WTC11 (cell line): Measurements from ENCODE around the gene FKBP7. TPM values are rescaled to one million over a fixed set of nuclear protein-coding genes. Genes with fewer than 3 reads are reported as not detected.
A peak's percentile ranks its signal among the peaks of the same experiment; 100 is the strongest.

ENCODE experiments used
- ATAC-seq: fragments of 200-7000 bp; cut with Tn5 transposase; 2 replicates; pipeline ENCODE4 v1.10.0; 2021; ENCODE audit warnings: mild to moderate bottlenecking, moderate library complexity
- CTCF ChIA-PET: fragments of 300-600 bp; sonication (Branson Sonifier 250); formaldehyde crosslinking; loops from one replicate; lab custom pipeline; 2021; ENCODE audit warnings: antibody characterized with exemption; lab: Charles Lee
- POLR2A ChIA-PET: fragments of 350-600 bp; sonication (Branson Sonifier 250); formaldehyde crosslinking; loops from one replicate; lab custom pipeline; 2021; ENCODE audit warnings: antibody characterized with exemption; lab: Charles Lee
- DNase-seq: peaks from one replicate; pipeline ENCODE4 v3.0.0; 2021; ENCODE audit warnings: low spot score
- H3K27ac Mint-ChIP-seq: 2 replicates; pipeline ENCODE4 v1.8.0; 2021; ENCODE audit warnings: mixed read lengths
- H3K27me3 Mint-ChIP-seq: 2 replicates; pipeline ENCODE4 v1.8.0; 2021; ENCODE audit warnings: low read depth, mild to moderate bottlenecking, moderate library complexity, mixed read lengths
- H3K36me3 Mint-ChIP-seq: 2 replicates; pipeline ENCODE4 v1.8.0; 2021; ENCODE audit warnings: mixed read lengths
- H3K4me1 Mint-ChIP-seq: 2 replicates; pipeline ENCODE4 v1.8.0; 2022; ENCODE audit warnings: mixed read lengths
- H3K4me3 Mint-ChIP-seq: 2 replicates; pipeline ENCODE4 v1.8.0; 2021; ENCODE audit warnings: mild to moderate bottlenecking, moderate library complexity, mixed read lengths
- H3K9me3 Mint-ChIP-seq: 2 replicates; pipeline ENCODE4 v1.8.0; 2021; ENCODE audit warnings: mixed read lengths
- AFF4 ChIP-seq: sonication (generic); formaldehyde crosslinking; IDR thresholded peaks from 2 replicates; pipeline ENCODE4 v1.8.1; 2023; ENCODE audit warnings: mild to moderate bottlenecking, missing genetic modification reagents, borderline replicate concordance
- AR ChIP-seq: fragments of 250-450 bp; sonication (Bioruptor Pico); IDR thresholded peaks from 2 replicates; pipeline ENCODE4 v1.9.0; 2021; ENCODE audit warnings: mild to moderate bottlenecking
- CREM ChIP-seq: sonication (generic); formaldehyde crosslinking; IDR thresholded peaks from 2 replicates; pipeline ENCODE4 v1.8.1; 2022; ENCODE audit warnings: mild to moderate bottlenecking, missing genetic modification reagents, moderate library complexity
- HMGA2 ChIP-seq: fragments of 250-450 bp; sonication (Bioruptor Pico); IDR thresholded peaks from 2 replicates; pipeline ENCODE4 v1.4.0; 2021; ENCODE audit warnings: mild to moderate bottlenecking, moderate library complexity
- IRF2 ChIP-seq: sonication (generic); formaldehyde crosslinking; IDR thresholded peaks from 2 replicates; pipeline ENCODE4 v1.8.0; 2022; ENCODE audit warnings: low read depth, missing genetic modification reagents, borderline replicate concordance
- NFYB ChIP-seq: sonication (generic); formaldehyde crosslinking; conservative IDR thresholded peaks from 2 replicates; pipeline ENCODE4 v1.8.0; 2022; ENCODE audit warnings: low read depth, missing genetic modification reagents
- SOX15 ChIP-seq: fragments of 250-450 bp; sonication (Bioruptor Pico); IDR thresholded peaks from 2 replicates; pipeline ENCODE4 v1.9.0; 2021; ENCODE audit warnings: mild to moderate bottlenecking
- SP1 ChIP-seq: sonication (generic); formaldehyde crosslinking; conservative IDR thresholded peaks from 2 replicates; pipeline ENCODE4 v1.8.1; 2022; ENCODE audit warnings: missing genetic modification reagents
- STAT6 ChIP-seq: sonication (generic); formaldehyde crosslinking; conservative IDR thresholded peaks from 2 replicates; pipeline ENCODE4 v1.8.1; 2023; ENCODE audit warnings: mild to moderate bottlenecking, low read depth, missing genetic modification reagents, moderate library complexity
- TEAD4 ChIP-seq: sonication (generic); formaldehyde crosslinking; IDR thresholded peaks from 2 replicates; pipeline ENCODE4 v1.8.0; 2022; ENCODE audit warnings: mild to moderate bottlenecking, missing genetic modification reagents
- ZNF232 ChIP-seq: sonication (generic); formaldehyde crosslinking; IDR thresholded peaks from 2 replicates; pipeline ENCODE4 v1.8.0; 2022; ENCODE audit warnings: mild to moderate bottlenecking, missing genetic modification reagents
- ZNF396 ChIP-seq: fragments of 250-450 bp; sonication (Bioruptor Pico); IDR thresholded peaks from 2 replicates; pipeline ENCODE4 v1.8.0; 2021; ENCODE audit warnings: mild to moderate bottlenecking, moderate library complexity, borderline replicate concordance
- ZNF416 ChIP-seq: fragments of 250-450 bp; sonication (Bioruptor Pico); IDR thresholded peaks from 2 replicates; pipeline ENCODE4 v1.9.0; 2021; ENCODE audit warnings: mild to moderate bottlenecking, inconsistent platforms
- ZNF671 ChIP-seq: fragments of 250-450 bp; sonication (Bioruptor Pico); IDR thresholded peaks from 2 replicates; pipeline ENCODE4 v1.8.0; 2021; ENCODE audit warnings: mild to moderate bottlenecking
- total RNA-seq: library from RNA; stranded (reverse); gene quantifications from 3 replicates; pipeline ENCODE4 v1.2.3, GENCODE V29; 2021
- TF ChIP-seq, protein P1 (sequence below): sonication (generic); formaldehyde crosslinking; conservative IDR thresholded peaks from 2 replicates; pipeline ENCODE4 v1.8.1; 2022; ENCODE audit warnings: mild to moderate bottlenecking, missing genetic modification reagents
- TF ChIP-seq, protein P2 (sequence below): fragments of 200-600 bp; IDR thresholded peaks from 2 replicates; pipeline ENCODE4 v1.8.0; 2022; ENCODE audit warnings: antibody characterized with exemption
- TF ChIP-seq, protein P3 (sequence below): fragments of 250-450 bp; sonication (Bioruptor Pico); IDR thresholded peaks from 2 replicates; pipeline ENCODE4 v1.9.0; 2021; ENCODE audit warnings: mild to moderate bottlenecking
- TF ChIP-seq, protein P4 (sequence below): sonication (generic); formaldehyde crosslinking; IDR thresholded peaks from 2 replicates; pipeline ENCODE4 v1.8.1; 2022; ENCODE audit warnings: mild to moderate bottlenecking, moderate library complexity, missing genetic modification reagents

FKBP7 gene
- total RNA-seq, 1 experiment from 2014 or later = 3.2 TPM

- ChIA-PET POLR2A (no interaction called here), CTCF (no interaction called here)
- Mint-ChIP-seq H3K36me3 (peaks cover 17% of the 10 kb centered on the region), H3K4me1 (peaks cover 20% of the 10 kb centered on the region)
- no peak for TF ChIP-seq NFYB (CRISPR knock-in tag)
- TF ChIP-seq AR (CRISPR knock-in tag) = no peak
- TF ChIP-seq IRF2 (CRISPR knock-in tag) = no peak
- TF ChIP-seq ZNF396 (CRISPR knock-in tag) = no peak
- no peak for TF ChIP-seq AFF4 (CRISPR knock-in tag)
- TF ChIP-seq, protein P1, sequence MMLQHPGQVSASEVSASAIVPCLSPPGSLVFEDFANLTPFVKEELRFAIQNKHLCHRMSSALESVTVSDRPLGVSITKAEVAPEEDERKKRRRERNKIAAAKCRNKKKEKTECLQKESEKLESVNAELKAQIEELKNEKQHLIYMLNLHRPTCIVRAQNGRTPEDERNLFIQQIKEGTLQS = no peak
- TF ChIP-seq ZNF416 (CRISPR knock-in tag) = no peak
- TF ChIP-seq ZNF232 (CRISPR knock-in tag) = no peak
- no peak for TF ChIP-seq SOX15 (CRISPR knock-in tag)
- TF ChIP-seq SP1 (CRISPR knock-in tag) = no peak
- TF ChIP-seq, protein P2, sequence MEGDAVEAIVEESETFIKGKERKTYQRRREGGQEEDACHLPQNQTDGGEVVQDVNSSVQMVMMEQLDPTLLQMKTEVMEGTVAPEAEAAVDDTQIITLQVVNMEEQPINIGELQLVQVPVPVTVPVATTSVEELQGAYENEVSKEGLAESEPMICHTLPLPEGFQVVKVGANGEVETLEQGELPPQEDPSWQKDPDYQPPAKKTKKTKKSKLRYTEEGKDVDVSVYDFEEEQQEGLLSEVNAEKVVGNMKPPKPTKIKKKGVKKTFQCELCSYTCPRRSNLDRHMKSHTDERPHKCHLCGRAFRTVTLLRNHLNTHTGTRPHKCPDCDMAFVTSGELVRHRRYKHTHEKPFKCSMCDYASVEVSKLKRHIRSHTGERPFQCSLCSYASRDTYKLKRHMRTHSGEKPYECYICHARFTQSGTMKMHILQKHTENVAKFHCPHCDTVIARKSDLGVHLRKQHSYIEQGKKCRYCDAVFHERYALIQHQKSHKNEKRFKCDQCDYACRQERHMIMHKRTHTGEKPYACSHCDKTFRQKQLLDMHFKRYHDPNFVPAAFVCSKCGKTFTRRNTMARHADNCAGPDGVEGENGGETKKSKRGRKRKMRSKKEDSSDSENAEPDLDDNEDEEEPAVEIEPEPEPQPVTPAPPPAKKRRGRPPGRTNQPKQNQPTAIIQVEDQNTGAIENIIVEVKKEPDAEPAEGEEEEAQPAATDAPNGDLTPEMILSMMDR = no peak
- TF ChIP-seq HMGA2 (CRISPR knock-in tag) = no peak
- TF ChIP-seq, all 79 proteins: peak for 0
- no peaks in the 10 kb centered on the region for H3K27me3 Mint-ChIP-seq
- H3K27ac Mint-ChIP-seq = no peak overlapping the region; the same call in 1 of the 2 replicates
- ATAC-seq (no peak), DNase-seq (no peak)
- no peak overlapping the region; the same call in 1 of the 2 replicates for H3K4me3 Mint-ChIP-seq
- H3K9me3 Mint-ChIP-seq = peaks cover 7% of the 10 kb centered on the region
These were observed 26.1 kb downstream of the FKBP7 start for GRCh38 chr2:178452334-178452733.

- peaks cover 27% of the 10 kb centered on the region for H3K36me3 Mint-ChIP-seq
- peak within 1 kb of the TSS; percentile 85 for H3K4me3 Mint-ChIP-seq
- DNase-seq = peak; percentile 96
- no peaks in the 10 kb centered on the region for H3K27me3 Mint-ChIP-seq
- peak; percentile 93 for ATAC-seq
- peaks cover 20% of the 10 kb centered on the region for H3K4me1 Mint-ChIP-seq
- H3K9me3 Mint-ChIP-seq = peaks cover 7% of the 10 kb centered on the region
- ChIA-PET POLR2A (interaction anchor here (0.6 to 2.1 kb wide), 12 partner anchors 10 to 333 kb away, joined by 3 to 20 read pairs (median 4); partner anchors contain the start of gene FKBP7), CTCF (interaction anchor here (0.6 to 2.2 kb wide), 9 partner anchors 12 to 1368 kb away, joined by 3 to 14 read pairs (median 4); partner anchors contain the start of genes PLEKHA3 and RBM45)
- peak within 1 kb of the TSS; percentile 100 for H3K27ac Mint-ChIP-seq
- TF ChIP-seq, protein P3, sequence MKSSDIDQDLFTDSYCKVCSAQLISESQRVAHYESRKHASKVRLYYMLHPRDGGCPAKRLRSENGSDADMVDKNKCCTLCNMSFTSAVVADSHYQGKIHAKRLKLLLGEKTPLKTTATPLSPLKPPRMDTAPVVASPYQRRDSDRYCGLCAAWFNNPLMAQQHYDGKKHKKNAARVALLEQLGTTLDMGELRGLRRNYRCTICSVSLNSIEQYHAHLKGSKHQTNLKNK = peak; percentile 64; the same call in 1 of the 2 replicates
- peak; percentile 43; the same call in 1 of the 2 replicates for TF ChIP-seq ZNF671 (CRISPR knock-in tag)
- TF ChIP-seq SOX15 (CRISPR knock-in tag) = no peak
- no peak for TF ChIP-seq TEAD4
- TF ChIP-seq, protein P4, sequence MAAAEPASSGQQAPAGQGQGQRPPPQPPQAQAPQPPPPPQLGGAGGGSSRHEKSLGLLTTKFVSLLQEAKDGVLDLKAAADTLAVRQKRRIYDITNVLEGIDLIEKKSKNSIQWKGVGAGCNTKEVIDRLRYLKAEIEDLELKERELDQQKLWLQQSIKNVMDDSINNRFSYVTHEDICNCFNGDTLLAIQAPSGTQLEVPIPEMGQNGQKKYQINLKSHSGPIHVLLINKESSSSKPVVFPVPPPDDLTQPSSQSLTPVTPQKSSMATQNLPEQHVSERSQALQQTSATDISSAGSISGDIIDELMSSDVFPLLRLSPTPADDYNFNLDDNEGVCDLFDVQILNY (CRISPR knock-in tag) = no peak; the same call in 1 of the 2 replicates
- TF ChIP-seq, protein P2 = no peak
- no peak for TF ChIP-seq STAT6 (CRISPR knock-in tag)
- peak; percentile 73 for TF ChIP-seq CREM (CRISPR knock-in tag)
These were observed 27.4 kb downstream of the FKBP7 start, which contains the start of the genes PJVK and PRKRA for GRCh38 chr2:178450774-178451525. Gene PJVK, plus strand, starts transcription at chr2:178451378. Its CDS starts 2,032 bp downstream, at chr2:178453410. Gene PRKRA, minus strand, starts transcription at chr2:178451175. Its CDS starts 145 bp downstream, at chr2:178451030.
